Loucy (cell line): ENCODE results near the gene ASS1.

ENCODE experiments used
- H2AFZ ChIP-seq: fragments of 200-600 bp; sonication (generic); 2 replicates; pipeline ENCODE4 v1.6.0; 2016; ENCODE audit warnings: antibody characterized with exemption, mild to moderate bottlenecking, low read length, moderate library complexity
- H3F3A ChIP-seq: fragments of 200-600 bp; 2 replicates; pipeline ENCODE4 v1.6.0; 2016; ENCODE audit warnings: antibody characterized with exemption, low read depth, mild to moderate bottlenecking
- H3K27me3 ChIP-seq: fragments of 200-600 bp; sonication (generic); 2 replicates; pipeline ENCODE4 v1.6.1; 2014; ENCODE audit warnings: low read length, mild to moderate bottlenecking; ENCODE audit not compliant: insufficient read depth, poor library complexity, severe bottlenecking
- H3K36me3 ChIP-seq: fragments of 200-600 bp; sonication (generic); 2 replicates; pipeline ENCODE4 v1.6.1; 2016; ENCODE audit warnings: low read length; ENCODE audit not compliant: insufficient read depth
- H3K4me1 ChIP-seq: fragments of 200-600 bp; sonication (generic); 2 replicates; pipeline ENCODE4 v1.5.1; 2014; ENCODE audit warnings: low read length, mild to moderate bottlenecking; ENCODE audit not compliant: insufficient read depth, poor library complexity, severe bottlenecking
- H3K4me2 ChIP-seq: fragments of 200-600 bp; sonication (generic); 2 replicates; pipeline ENCODE4 v1.6.0; 2014; ENCODE audit warnings: antibody characterized with exemption, low read length, low read depth, mild to moderate bottlenecking; ENCODE audit not compliant: poor library complexity, severe bottlenecking
- H3K4me3 ChIP-seq: fragments of 200-600 bp; sonication (generic); 2 replicates; pipeline ENCODE4 v1.5.1; 2014; ENCODE audit warnings: low read length, mild to moderate bottlenecking, mixed read lengths; ENCODE audit not compliant: poor library complexity, severe bottlenecking
- H3K79me2 ChIP-seq: fragments of 200-600 bp; sonication (generic); 2 replicates; pipeline ENCODE4 v1.6.1; 2014; ENCODE audit warnings: low read length; ENCODE audit not compliant: insufficient read depth
- H3K9ac ChIP-seq: fragments of 200-600 bp; sonication (generic); 2 replicates; pipeline ENCODE4 v1.6.0; 2014; ENCODE audit warnings: mild to moderate bottlenecking, low read depth, low read length, moderate library complexity; ENCODE audit not compliant: poor library complexity, severe bottlenecking
- H3K9me2 ChIP-seq: fragments of 200-600 bp; sonication (generic); replicated peaks from 2 replicates; pipeline ENCODE4 v1.6.1; 2016; ENCODE audit warnings: low read depth, low read length, mixed read lengths
- H3K9me3 ChIP-seq: fragments of 200-600 bp; sonication (generic); 2 replicates; pipeline ENCODE4 v1.6.1; 2014; ENCODE audit warnings: mild to moderate bottlenecking, antibody characterized with exemption, low read length, low read depth; ENCODE audit not compliant: insufficient read depth
- H4K20me1 ChIP-seq: fragments of 200-600 bp; sonication (generic); 2 replicates; pipeline ENCODE4 v1.6.0; 2014; ENCODE audit warnings: antibody characterized with exemption, low read length, mild to moderate bottlenecking; ENCODE audit not compliant: insufficient read depth, poor library complexity, severe bottlenecking
- EZH2phosphoT487 ChIP-seq: fragments of 200-600 bp; IDR thresholded peaks from 2 replicates; pipeline ENCODE4 v1.6.1; 2018; ENCODE audit warnings: antibody characterized with exemption, mild to moderate bottlenecking, moderate library complexity, borderline replicate concordance
- TF ChIP-seq, protein P1 (sequence below): fragments of 200-600 bp; sonication (generic); conservative IDR thresholded peaks from 2 replicates; pipeline ENCODE4 v1.5.1; 2014; ENCODE audit warnings: mild to moderate bottlenecking, antibody characterized with exemption, low read length

The ASS1 gene

DNA sequence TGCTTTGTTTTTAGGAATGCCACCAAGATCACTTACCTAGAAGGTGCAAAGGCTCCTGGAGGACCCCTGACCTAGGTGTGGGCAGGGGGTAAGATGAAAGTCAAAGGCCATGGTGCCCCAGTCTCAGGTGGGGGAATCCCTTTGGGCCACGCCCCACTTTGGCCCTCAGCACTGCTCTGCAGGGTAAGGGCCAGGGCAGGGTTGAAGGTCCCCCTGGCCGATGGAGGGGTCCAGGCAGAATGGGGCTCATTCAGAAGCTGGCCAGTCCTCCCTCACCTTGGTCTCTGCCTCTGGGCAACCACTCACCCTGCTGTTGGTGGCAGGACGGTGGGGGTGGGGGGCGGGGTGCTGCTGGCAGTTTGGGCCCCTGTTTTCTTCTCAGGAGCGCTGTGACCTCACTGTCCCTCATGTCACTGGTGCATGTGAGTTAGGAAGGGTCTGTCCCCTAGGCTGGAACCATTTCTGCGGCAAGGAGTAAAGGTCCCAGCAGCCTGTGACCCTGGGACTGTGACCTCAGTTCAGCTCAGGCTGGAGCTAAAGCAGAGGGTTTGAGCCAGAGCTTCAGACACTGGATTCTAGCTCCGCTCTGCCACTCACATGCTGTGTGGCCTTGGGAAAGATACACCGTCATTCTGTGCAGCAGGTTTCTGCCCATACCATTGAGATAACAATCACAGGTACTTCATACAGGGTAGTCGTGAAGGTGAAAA is 1.9 kb upstream of the ASS1 start:
- Histone ChIP-seq H3F3A (no peaks in the 10 kb centered on the region), H2AFZ (no peak overlapping the region), H3K9me3 (no peaks in the 10 kb centered on the region), H3K4me3 (no peak overlapping the region), H3K9ac (no peak overlapping the region), H3K79me2 (no peaks in the 10 kb centered on the region), H3K27me3 (no peaks in the 10 kb centered on the region), H3K9me2 (no peaks in the 10 kb centered on the region), H3K4me1 (no peaks in the 10 kb centered on the region), H3K36me3 (no peaks in the 10 kb centered on the region), H3K4me2 (no peak overlapping the region), H4K20me1 (no peaks in the 10 kb centered on the region)
- no peak for TF ChIP-seq EZH2phosphoT487
- TF ChIP-seq, protein P1, sequence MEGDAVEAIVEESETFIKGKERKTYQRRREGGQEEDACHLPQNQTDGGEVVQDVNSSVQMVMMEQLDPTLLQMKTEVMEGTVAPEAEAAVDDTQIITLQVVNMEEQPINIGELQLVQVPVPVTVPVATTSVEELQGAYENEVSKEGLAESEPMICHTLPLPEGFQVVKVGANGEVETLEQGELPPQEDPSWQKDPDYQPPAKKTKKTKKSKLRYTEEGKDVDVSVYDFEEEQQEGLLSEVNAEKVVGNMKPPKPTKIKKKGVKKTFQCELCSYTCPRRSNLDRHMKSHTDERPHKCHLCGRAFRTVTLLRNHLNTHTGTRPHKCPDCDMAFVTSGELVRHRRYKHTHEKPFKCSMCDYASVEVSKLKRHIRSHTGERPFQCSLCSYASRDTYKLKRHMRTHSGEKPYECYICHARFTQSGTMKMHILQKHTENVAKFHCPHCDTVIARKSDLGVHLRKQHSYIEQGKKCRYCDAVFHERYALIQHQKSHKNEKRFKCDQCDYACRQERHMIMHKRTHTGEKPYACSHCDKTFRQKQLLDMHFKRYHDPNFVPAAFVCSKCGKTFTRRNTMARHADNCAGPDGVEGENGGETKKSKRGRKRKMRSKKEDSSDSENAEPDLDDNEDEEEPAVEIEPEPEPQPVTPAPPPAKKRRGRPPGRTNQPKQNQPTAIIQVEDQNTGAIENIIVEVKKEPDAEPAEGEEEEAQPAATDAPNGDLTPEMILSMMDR = no peak

GRCh38 chr9:130443456-130443801 is 1.3 kb upstream of the ASS1 start:
- no peaks in the 10 kb centered on the region for H3K79me2 ChIP-seq
- H3K27me3 ChIP-seq = no peaks in the 10 kb centered on the region
- no peak overlapping the region for H3K4me2 ChIP-seq
- TF ChIP-seq, protein P1 = no peak
- TF ChIP-seq EZH2phosphoT487 = no peak
- H4K20me1 ChIP-seq = no peaks in the 10 kb centered on the region
- no peak overlapping the region for H3K4me3 ChIP-seq
- no peaks in the 10 kb centered on the region for H3K4me1 ChIP-seq
- no peaks in the 10 kb centered on the region for H3F3A ChIP-seq
- H3K9me3 ChIP-seq = no peaks in the 10 kb centered on the region
- no peak overlapping the region for H3K9ac ChIP-seq
- H3K9me2 ChIP-seq = no peaks in the 10 kb centered on the region
- no peaks in the 10 kb centered on the region for H3K36me3 ChIP-seq
- H2AFZ ChIP-seq = no peak overlapping the region

GRCh38 chr9:130443840-130444492 is 795 bp upstream of the ASS1 start:
- Histone ChIP-seq H3K79me2 (no peaks in the 10 kb centered on the region), H3K36me3 (no peaks in the 10 kb centered on the region), H3K9me3 (no peaks in the 10 kb centered on the region), H3K4me1 (no peaks in the 10 kb centered on the region), H3K4me3 (no peak overlapping the region), H3K9me2 (no peaks in the 10 kb centered on the region), H4K20me1 (no peaks in the 10 kb centered on the region), H2AFZ (no peak overlapping the region), H3K27me3 (no peaks in the 10 kb centered on the region), H3K9ac (no peak overlapping the region), H3F3A (no peaks in the 10 kb centered on the region), H3K4me2 (no peak overlapping the region)
- TF ChIP-seq, protein P1 = no peak
- no peak for TF ChIP-seq EZH2phosphoT487
